Measurements from ENCODE around the gene ITK. TPM values are rescaled to one million over a fixed set of nuclear protein-coding genes. Genes with fewer than 3 reads are reported as not detected.

The ITK gene
- total and polyA plus RNA-seq, 12 donors = 0.09 to 4.7 (median 0.68) TPM; not detected in 1

DNA sequence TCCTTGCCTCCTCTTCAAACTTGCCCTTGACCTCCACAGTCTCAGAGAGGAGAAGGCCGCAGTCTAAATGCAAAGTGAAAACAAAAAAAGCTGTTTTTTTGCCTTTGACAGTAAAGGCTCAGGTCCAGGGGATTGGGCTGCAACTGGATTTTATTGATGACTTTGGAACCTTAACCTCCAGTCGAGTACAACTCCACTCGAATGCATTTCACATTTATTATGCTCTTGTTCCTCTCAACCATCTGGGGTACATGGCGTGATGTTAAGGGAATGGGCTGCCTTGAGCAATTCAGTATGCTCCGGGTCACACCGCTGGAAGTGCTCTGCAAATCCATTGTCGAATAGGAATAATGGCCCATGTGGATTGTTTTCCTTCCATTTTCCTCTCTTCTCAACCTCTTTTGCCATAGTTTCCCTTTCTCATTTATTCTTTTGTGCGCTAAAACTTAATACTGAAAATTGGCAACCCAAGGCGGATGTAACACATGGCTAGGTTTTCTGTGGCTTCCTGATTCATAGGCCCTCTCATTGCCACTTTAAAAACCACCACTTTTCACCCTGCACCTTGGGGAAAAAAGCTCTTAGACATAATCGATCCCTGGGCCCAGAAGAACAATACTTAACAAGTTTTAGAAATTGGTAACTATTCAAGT is 34.3 kb downstream of the ITK start:
- TF ChIP-seq, protein P1, sequence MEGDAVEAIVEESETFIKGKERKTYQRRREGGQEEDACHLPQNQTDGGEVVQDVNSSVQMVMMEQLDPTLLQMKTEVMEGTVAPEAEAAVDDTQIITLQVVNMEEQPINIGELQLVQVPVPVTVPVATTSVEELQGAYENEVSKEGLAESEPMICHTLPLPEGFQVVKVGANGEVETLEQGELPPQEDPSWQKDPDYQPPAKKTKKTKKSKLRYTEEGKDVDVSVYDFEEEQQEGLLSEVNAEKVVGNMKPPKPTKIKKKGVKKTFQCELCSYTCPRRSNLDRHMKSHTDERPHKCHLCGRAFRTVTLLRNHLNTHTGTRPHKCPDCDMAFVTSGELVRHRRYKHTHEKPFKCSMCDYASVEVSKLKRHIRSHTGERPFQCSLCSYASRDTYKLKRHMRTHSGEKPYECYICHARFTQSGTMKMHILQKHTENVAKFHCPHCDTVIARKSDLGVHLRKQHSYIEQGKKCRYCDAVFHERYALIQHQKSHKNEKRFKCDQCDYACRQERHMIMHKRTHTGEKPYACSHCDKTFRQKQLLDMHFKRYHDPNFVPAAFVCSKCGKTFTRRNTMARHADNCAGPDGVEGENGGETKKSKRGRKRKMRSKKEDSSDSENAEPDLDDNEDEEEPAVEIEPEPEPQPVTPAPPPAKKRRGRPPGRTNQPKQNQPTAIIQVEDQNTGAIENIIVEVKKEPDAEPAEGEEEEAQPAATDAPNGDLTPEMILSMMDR (IDR thresholded peaks at IDR 0.05) = no peak
- peak overlapping the region in 1 of 10 donors; percentile 37 for H3K27ac ChIP-seq
- DNase-seq = no peak
- no peak for ATAC-seq
- H3K4me3 ChIP-seq = no peak overlapping the region
- H3K36me3 ChIP-seq = no peaks in the 10 kb centered on the region
- peaks cover 0 to 28% (median 0%) of the 10 kb centered on the region in 9 donors for H3K4me1 ChIP-seq
- 91 to 94% methylated on average over 10 of the region's 10 CpGs for WGBS, 2 donors
- peaks cover 0 to 3% (median 0%) of the 10 kb centered on the region in 7 donors for H3K27me3 ChIP-seq
- intact Hi-C loops (cut with DNase I) = no loop called here
- H3K9me3 ChIP-seq = no peaks in the 10 kb centered on the region

DNA sequence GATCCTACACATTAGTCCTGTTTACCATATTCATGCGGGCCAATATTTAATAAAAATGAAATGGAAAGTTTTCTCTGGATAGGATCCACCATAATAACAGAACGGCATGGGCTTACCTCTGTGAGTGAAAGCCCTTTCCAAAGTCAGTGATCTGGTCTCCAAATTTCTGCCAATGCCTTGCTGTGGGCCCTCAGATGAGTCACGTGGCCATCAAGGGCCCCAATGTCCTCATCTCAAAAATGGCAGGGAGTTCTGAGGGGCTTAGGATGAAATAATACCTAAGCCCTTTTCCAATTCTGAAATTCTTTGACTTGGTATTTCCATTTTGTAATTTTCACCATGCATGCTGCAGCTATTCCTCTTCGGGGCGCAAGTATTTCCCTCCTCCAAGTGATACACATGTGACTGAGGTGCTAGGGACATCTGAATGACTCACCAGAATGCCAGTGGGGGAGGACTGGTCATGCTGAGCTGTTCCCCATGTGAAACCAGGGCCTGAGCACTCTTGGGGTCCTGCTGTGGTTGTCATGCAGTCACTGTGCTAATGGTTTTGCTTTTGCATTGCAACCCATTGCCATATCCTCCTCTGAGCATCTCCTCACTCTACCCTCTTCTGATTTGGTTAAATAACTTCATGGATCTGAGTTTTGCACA is 35.0 kb downstream of the ITK start:
- Histone ChIP-seq H3K4me3 (no peak overlapping the region), H3K4me1 (peaks cover 0 to 28% (median 0%) of the 10 kb centered on the region in 9 donors), H3K9me3 (no peaks in the 10 kb centered on the region), H3K36me3 (no peaks in the 10 kb centered on the region), H3K27me3 (peaks cover 0 to 3% (median 0%) of the 10 kb centered on the region in 7 donors), H3K27ac (peak overlapping the region in 1 of 10 donors; percentile 22)
- ATAC-seq (no peak), DNase-seq (no peak)
- intact Hi-C loops (cut with DNase I) = no loop called here
- TF ChIP-seq, protein P1 (IDR thresholded peaks at IDR 0.05) = no peak
- WGBS, 2 donors = 71 to 79% methylated on average over 5 of the region's 5 CpGs

DNA sequence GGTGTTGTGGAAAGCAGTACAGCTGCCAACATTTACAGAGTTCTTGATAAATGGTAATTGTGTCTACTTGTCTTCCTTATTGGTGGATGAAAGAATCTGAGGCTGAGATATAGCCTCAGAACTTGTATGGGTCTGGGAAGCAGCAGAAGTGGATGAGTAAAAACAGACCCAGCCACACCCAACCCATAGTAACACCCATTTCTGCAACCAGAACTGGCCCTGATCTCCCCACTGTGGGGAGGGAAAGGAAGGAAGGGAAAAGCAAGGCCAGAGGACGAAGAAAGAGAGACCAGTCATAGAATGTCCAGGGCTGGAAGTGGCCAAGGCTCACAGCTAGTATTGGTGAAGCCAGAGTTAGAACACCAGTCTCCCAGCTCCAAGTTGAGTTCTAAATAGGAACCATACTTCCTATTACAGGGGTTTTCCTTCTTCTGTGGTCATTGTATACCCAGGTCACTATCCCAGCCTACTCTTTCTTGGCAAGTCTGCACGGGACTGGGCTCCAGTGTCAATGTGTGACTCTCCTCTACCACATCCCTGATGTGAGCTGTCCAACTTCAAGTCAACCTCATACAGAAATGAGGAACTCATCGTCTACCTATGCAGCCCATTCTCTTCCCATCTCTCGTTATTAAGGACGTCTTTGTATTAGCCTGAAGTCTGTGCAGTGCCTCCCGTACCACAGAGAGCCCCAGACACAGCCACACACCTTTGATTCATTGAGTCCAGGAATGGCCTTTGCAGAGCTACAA is 35.9 kb downstream of the ITK start:
- H3K27ac ChIP-seq = peak overlapping the region in 1 of 10 donors; percentile 49
- no peak for DNase-seq
- peaks cover 0 to 3% (median 0%) of the 10 kb centered on the region in 7 donors for H3K27me3 ChIP-seq

More for the DNA sequence above, 35.9 kb downstream of the ITK start:
- no peak for ATAC-seq
- intact Hi-C loops (cut with DNase I) = no loop called here
- H3K9me3 ChIP-seq = no peaks in the 10 kb centered on the region
- H3K4me3 ChIP-seq = no peak overlapping the region
- H3K4me1 ChIP-seq = peaks cover 0 to 25% (median 0%) of the 10 kb centered on the region in 9 donors
- TF ChIP-seq, protein P1 (IDR thresholded peaks at IDR 0.05) = no peak
- 84 to 85% methylated on average over 6 of the region's 6 CpGs for WGBS, 2 donors
- H3K36me3 ChIP-seq = no peaks in the 10 kb centered on the region
